ENCODE measurements around the gene PIP4K2C.
"Not testable (repeated sequence)": the region's sequence is repeated elsewhere in the genome, so short reads cannot be mapped to it uniquely, and the experiment has no call there.

The PIP4K2C gene

DNA sequence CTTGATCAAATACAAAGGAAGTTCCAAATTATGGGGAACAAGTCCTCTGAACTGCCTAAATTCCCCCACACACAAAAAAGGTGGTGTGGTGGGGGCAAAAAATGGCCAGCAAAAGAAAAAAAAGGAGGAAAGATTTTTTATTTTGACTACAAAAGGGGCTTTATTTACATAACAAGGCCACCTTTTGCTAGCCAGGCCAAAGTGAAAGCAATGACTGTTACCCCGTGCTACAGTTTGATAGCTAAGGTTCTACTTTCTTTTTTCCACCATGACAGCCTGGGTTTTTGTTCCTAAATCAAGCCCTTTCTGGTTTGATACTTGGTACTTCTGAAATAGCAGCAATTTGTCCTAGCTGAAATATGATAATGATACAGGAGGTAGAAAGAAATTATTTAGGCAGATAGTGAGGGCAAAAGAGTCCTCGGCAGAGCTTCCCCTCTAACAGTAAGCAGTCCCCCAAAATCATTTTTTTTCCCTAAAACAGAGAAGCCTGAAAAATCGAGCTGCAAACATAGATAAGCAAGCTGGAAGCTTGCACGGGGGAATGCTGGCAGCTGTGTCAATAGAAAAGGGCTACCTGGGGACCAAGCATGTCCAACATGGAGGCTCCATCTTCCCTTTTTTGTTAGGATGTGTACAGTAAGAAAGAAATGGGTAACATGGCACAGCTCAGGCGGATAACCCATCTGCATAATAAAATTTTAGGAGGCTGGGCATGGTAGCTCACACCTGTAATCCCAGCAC is 50.9 kb downstream of the PIP4K2C start:
- no peak for DNase-seq

DNA sequence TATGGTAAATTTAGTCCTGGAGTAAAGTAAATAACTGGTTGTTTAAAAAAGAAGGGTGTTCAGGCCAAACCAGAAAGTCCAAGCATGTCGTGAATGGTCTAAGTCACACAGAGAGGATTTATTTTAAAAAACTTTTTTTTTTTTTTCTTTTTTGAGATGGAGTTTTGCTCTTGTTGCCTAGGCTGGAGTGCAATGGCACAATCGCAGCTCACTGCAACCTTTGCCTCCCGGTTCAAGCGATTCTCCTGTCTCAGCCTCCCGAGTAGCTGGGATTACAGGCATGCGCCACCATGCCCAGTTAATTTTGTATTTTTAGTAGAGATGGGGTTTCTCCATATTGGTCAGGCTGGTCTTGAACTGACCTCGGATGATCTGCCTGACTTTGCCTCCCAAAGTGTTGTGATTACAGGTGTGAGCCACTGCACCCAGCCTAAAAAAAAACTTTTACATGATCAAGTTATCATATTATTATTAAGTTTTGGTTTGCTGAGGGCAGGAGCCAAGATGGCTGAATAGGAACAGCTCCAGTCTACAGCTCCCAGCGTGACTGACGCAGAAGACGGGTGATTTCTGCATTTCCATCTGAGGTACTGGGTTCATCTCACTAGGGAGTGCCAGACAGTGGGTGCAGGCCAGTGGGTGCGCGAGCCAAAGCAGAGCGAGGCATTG is 55.1 kb downstream of the PIP4K2C start:
- DNase-seq: not testable (repeated sequence)

DNA sequence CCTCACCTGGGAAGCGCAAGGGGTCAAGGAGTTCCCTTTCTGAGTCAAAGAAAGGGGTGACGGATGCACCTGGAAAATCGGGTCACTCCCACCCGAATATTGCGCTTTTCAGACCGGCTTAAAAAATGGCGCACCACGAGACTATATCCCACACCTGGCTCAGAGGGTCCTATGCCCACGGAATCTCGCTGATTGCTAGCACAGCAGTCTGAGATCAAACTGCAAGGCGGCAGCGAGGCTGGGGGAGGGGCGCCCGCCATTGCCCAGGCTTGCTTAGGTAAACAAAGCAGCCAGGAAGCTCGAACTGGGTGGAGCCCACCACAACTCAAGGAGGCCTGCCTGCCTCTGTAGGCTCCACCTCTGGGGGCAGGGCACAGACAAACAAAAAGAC is 55.7 kb downstream of the PIP4K2C start:
- not testable (repeated sequence) for DNase-seq

All from DMS79 (cell line).